GM21526 (cell line): ENCODE results near the gene ICA1.
"Not testable (repeated sequence)": the region's sequence is repeated elsewhere in the genome, so short reads cannot be mapped to it uniquely, and the experiment has no call there.

ENCODE experiments used
- ATAC-seq: cut with Tn5 transposase; IDR thresholded peaks from one replicate; pipeline ENCODE4 v1.9.1; 2021; ENCODE audit warnings: moderate library complexity; ENCODE audit not compliant: unreplicated experiment, low FRiP score

Gene ICA1

GRCh38 chr7:8261711-8262695, at the start of gene ICA1:
TSS of gene ICA1 (minus strand) at chr7:8262167. CDS start at chr7:8235926, 26,241 bp downstream.
- peak; percentile 49 for ATAC-seq

- ATAC-seq, result no peak
Measured at GRCh38 chr7:8310876-8311275, 48.9 kb upstream of the ICA1 start.

- ATAC-seq, result no peak
Measured at GRCh38 chr7:8305625-8306388, 43.8 kb upstream of the ICA1 start.

GRCh38 chr7:8305104-8305503, 43.1 kb upstream of the ICA1 start:
- ATAC-seq, result no peak

- ATAC-seq, result no peak
Measured at GRCh38 chr7:8303904-8304528, 42.0 kb upstream of the ICA1 start.

GRCh38 chr7:8297023-8297422, 35.1 kb upstream of the ICA1 start:
- ATAC-seq, result not testable (repeated sequence)

- ATAC-seq, result peak; percentile 16
Measured at GRCh38 chr7:8296362-8296659, 34.3 kb upstream of the ICA1 start.

- peak; percentile 98 for ATAC-seq
Measured at GRCh38 chr7:8295638-8296361, 33.8 kb upstream of the ICA1 start.

GRCh38 chr7:8291397-8292141, 29.6 kb upstream of the ICA1 start:
- ATAC-seq, result no peak

GRCh38 chr7:8290645-8291308, 28.8 kb upstream of the ICA1 start:
- ATAC-seq, result no peak

- ATAC-seq, result no peak
Measured at GRCh38 chr7:8286118-8286517, 24.2 kb upstream of the ICA1 start.

GRCh38 chr7:8285155-8285554, 23.2 kb upstream of the ICA1 start:
- ATAC-seq, result no peak

- ATAC-seq, result no peak
Measured at GRCh38 chr7:8284606-8285005, 22.6 kb upstream of the ICA1 start.

- ATAC-seq, result no peak
Measured at GRCh38 chr7:8283968-8284367, 22.0 kb upstream of the ICA1 start.

GRCh38 chr7:8282871-8283270, 20.9 kb upstream of the ICA1 start:
- no peak for ATAC-seq

GRCh38 chr7:8282162-8282561, 20.2 kb upstream of the ICA1 start:
- ATAC-seq, result no peak

GRCh38 chr7:8278183-8278582, 16.2 kb upstream of the ICA1 start:
- no peak for ATAC-seq

- no peak for ATAC-seq
Measured at GRCh38 chr7:8277394-8277982, 15.5 kb upstream of the ICA1 start.

GRCh38 chr7:8274589-8274988, 12.6 kb upstream of the ICA1 start:
- no peak for ATAC-seq
